Activated T-helper 1 cell treated with anti-CD3 and anti-CD28 coated beads, Interleukin-2, amount 50 U/mL, for 16 hours (primary cell): ENCODE results near the gene HSD11B1L.
"Not testable (repeated sequence)": the region's sequence is repeated elsewhere in the genome, so short reads cannot be mapped to it uniquely, and the experiment has no call there.

Experiments
- DNase-seq, 2 donors: peaks; one replicate each; pipeline ENCODE4 v3.0.0-alpha.2; 2020; ENCODE audit warnings: low read depth in 1 of 2, low spot score in 1 of 2

Gene HSD11B1L

GRCh38 chr19:5686647-5687359, 6.0 kb downstream of the HSD11B1L start:
- peak; percentile 89 to 96 for DNase-seq

DNA sequence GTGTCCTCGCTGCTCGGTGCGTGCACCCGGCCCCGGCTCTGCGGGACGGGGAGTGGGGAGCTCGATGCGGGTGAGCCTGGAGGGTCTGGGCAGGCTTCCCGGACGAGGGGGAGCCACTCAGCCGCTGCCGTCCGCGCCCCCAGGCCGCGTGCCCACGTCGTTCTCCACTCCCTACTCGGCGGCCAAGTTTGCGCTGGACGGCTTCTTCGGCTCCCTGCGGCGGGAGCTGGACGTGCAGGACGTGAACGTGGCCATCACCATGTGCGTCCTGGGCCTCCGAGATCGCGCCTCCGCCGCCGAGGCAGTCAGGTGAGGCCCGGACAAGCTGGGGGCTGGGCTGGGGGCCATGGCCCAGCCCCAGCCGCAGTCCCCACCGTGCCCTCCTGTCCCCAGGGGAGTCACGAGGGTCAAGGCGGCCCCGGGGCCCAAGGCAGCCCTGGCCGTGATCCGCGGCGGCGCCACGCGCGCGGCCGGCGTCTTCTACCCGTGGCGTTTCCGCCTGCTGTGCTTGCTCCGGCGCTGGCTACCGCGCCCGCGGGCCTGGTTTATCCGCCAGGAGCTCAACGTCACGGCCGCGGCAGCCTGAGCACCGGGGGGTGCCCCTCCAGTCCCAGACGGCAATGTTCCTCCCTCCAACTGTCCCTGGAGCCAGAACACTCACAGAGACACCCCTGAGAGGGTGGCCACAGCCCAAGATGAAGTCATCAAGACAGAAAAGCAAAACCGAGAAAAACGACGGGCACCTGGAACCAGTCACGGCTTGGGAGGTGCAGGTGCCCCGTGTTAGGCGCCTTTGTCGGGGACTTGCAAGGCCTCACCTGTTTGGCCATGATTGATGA, 6.8 kb downstream of the HSD11B1L start:
- no peak for DNase-seq

DNA sequence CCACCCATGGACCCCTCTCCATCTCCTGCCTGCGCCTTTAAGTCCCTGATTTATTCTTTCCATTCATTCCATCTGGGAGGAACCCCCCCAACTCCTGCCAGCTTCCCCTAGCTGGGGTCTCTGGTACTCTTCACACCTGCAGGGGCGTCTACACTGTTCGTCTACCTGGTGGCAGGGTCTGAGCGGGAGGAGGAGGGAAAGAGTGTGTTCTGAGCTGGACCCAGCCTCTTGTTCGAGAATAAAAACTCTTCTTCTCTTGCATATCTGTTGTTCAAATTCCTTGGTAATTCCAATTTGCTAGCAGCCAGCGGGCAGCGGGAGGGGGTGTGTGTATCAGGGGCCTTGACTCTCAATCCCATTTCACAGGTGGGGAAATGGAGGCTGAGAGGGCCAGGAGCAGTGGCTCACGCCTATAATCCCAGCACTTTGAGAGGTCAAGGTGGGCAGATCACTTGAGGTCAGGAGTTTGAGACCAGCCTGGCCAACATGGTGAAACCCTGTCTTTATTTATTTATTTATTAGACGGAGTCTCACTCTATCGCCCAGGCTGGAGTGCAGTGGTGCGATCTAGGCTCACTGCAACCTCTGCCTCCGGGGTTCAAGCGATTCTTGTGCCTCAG, 7.5 kb downstream of the HSD11B1L start:
- not testable (repeated sequence) for DNase-seq

DNA sequence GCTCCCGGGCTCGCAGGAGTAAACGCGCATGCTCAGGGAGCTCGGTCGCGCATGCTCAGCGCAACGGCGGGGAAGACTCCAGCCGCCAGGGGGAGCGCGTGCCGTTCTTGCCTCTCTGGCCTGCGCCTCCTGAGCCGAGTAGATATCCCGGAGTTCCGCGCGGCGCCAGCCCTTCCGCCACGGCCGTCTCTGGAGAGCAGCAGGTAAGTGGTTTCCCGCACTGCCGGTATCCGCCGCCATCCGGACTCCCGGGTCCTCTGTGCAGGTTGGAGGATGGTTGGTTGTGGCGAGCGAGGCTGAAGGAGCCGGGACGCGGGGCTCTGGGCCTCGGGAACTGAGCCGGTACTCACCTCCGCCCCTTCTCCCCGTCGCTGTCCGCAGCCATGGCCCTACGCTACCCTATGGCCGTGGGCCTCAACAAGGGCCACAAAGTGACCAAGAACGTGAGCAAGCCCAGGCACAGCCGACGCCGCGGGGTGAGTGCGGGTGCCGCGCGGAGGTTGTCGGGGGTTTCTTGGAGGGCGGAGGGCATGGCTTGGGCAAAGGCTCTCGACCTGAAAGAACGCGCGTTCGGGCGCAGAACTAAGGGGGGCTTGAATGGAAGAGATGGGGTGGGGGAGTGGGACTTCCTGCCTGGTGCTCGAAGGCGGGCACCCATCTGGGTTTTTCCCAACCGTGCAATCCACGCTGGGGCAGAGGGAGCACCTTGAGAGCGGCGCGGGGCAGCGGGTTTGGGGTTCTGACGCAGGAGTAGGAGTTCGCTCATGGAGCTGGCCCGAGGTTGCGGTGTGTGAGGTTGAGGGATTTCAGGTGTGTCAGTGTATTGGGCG, 9.5 kb downstream of the HSD11B1L start, which contains the start of gene RPL36:
TSS of gene RPL36 (plus strand) at position 171 of the 830 bp plus-strand sequence. CDS start at position 384, 213 bp downstream.
- DNase-seq, result peak; percentile 98

- no peak for DNase-seq
Observed at GRCh38 chr19:5690955-5691821, 10.4 kb downstream of the HSD11B1L start.

GRCh38 chr19:5691822-5692722, 11.2 kb downstream of the HSD11B1L start:
- DNase-seq, result no peak

GRCh38 chr19:5692723-5693194, 11.9 kb downstream of the HSD11B1L start:
- no peak for DNase-seq

- DNase-seq, result no peak
Observed at GRCh38 chr19:5693195-5694166, 12.7 kb downstream of the HSD11B1L start.

DNA sequence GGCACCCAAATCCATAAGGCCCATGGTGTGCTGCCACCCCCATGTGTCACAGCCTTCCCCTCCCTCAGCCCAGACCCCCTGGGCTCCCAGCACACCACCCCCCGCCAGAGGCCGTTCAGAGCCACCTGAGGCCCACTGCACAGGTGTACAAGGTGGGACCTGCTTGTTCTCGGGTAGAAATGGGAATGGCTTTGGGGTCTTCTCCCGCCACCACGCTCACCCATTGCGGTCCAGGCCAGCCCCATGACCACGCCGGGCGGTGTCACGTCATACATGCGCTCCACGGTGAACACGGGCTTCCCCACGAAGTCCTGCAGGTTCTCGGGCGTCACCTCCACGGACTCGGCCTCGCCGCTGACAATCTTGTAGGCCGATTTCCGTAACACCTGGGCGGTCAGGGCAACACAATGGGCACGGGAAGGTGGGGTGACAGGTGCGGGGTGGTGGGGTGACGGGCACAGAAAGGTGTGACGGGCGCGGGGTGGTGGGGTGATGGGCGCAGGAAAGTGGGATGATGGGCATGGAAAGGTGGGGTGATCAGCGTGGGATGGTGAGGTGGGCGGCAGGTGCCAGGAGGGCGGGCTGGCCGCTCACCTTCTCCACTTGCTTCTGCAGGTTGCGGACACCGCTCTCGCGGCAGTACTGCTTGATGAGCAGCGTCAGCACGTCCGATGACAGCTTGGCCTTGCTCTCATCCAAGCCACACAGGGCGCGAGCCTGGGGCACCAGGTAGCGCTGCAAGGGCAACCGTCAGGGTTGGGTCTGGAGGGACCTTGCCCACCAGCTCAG, 13.5 kb downstream of the HSD11B1L start:
- no peak for DNase-seq

DNA sequence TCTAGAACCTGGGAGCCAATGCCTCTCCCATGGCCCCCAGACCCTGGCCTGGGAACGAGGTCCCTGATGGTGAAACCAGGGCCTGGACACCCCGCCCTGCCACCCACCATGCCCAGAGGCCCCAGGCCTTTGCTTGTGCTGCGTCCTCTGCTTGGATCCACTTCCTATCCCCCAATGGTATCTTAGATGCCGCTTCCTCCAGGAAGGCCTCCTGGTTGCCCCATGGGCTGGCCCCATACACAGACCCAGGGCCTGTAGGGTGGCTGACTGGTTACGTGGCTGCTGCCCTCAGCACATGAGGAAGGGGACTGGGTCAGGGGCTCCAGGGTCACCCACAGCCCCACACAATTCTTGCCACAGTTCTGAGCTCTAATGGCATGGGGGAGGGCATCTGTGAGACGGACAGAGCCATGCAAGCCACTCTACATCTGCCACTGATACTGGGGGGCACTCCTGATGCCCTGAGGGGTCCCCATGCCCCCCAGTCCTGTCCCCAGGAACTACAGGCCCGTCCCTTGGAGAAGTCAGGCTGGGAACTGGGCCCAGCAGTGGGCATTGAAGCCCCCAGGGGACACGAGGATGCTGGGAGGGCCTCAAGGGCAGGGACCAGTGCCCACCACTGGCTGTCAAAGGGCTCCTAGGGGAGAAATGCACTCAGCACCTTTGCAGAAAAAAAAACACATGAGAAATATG, 14.3 kb downstream of the HSD11B1L start:
- DNase-seq, result no peak

DNA sequence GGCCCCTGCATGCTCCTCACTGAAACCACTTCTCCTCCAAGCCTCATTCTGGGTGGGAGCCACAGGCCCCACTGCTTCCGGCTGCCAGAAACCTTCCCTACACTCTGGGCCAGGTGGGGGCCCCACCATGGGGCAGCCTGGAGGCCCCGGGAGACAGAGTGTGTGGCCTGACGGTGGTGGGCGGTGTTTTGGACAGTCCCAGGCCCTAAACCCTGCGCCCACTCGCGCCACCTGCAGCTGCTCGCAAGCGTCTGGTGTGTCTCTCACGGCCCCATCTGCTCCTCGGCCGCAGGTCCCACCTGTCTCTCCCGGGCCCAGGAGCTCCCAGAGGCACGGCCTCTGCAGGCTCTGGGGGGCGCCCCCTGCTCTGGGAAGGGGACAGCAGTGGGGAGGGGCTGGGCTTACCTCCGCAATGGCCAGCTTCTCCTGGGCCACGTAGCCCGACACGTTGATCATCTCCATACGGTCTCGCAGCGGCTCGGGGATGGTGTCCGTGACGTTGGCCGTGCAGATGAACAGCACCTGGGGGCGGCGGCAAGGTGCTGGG, 14.9 kb downstream of the HSD11B1L start:
- DNase-seq, result no peak

- no peak for DNase-seq
Observed at GRCh38 chr19:5696196-5697021, 15.6 kb downstream of the HSD11B1L start.

DNA sequence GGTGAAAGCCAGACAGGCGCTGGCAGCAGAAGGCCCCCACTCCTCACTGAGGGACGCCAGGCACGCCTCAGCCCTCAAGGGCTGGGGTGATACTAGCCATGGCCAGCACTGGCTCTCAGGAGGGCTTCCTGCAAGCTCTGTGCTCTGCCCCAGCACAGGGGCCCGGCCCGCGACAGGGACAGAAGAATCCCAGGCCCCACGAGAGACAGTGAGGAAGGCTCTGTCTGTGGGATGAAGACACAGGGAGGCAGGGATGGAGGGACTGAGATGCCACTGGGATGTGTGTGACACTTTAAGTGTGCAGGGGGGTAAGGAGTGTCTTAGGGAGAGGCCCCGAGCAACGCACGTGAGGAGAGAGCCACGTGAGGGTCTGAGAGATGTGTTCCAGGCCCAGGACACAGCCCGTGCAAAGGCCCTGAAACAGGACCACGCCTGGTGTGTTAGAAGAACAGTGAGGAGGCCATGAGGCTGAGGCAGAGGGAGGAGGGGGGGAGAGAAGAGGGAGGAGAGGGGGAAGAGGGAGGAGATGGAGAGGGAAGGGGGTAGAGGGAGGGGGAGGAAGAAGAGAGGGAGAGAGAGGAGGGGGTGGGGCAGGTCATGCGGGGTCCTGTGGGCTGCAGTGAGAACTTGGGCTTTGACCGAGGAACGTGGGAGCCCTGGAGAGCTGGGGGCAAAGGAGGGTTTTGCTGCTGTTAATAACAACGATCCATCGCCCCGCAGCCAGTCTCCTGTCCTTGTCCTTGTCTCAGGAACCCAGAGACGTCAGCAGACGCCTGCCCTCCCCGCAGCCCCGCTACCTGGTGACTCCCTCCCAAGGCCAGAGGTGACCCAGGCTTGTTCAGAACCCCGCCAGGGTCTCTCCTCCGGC, 16.4 kb downstream of the HSD11B1L start:
- DNase-seq, result no peak
